HepG2 (cell line): Measurements from ENCODE around the gene DMXL1.

Experiments
- DNMT1 ChIP-seq: sonication (generic); formaldehyde crosslinking; IDR thresholded peaks from 2 replicates; pipeline ENCODE4 v1.5.1; 2020; ENCODE audit warnings: mild to moderate bottlenecking, missing genetic modification reagents
- HINFP ChIP-seq: sonication (generic); formaldehyde crosslinking; IDR thresholded peaks from 2 replicates; pipeline ENCODE4 v1.4.0; 2020; ENCODE audit warnings: low read depth, mild to moderate bottlenecking, missing genetic modification reagents
- MXI1 ChIP-seq: IDR thresholded peaks from 3 replicates; pipeline ENCODE4 v1.6.1; 2012; ENCODE audit warnings: low read depth, low read length, inconsistent platforms, borderline replicate concordance
- NR2C2 ChIP-seq: sonication (generic); formaldehyde crosslinking; IDR thresholded peaks from 2 replicates; pipeline ENCODE4 v1.4.0; 2020; ENCODE audit warnings: missing genetic modification reagents, mild to moderate bottlenecking, moderate library complexity, borderline replicate concordance
- POLR2AphosphoS5 ChIP-seq: IDR thresholded peaks from 2 replicates; pipeline ENCODE4 v1.6.1; 2012; ENCODE audit warnings: low read depth, low read length
- RAD51 ChIP-seq: fragments of 450-650 bp; IDR thresholded peaks from 2 replicates; pipeline ENCODE4 v1.6.1; 2016; ENCODE audit warnings: borderline replicate concordance
- RFX5 ChIP-seq: IDR thresholded peaks from 2 replicates; pipeline ENCODE4 v1.6.1; 2011; ENCODE audit warnings: low read depth, low read length, improper control_type of control experiment
- SSRP1 ChIP-seq: IDR thresholded peaks from 2 replicates; pipeline ENCODE4 v1.6.1; 2016; ENCODE audit warnings: control low read depth
- YY1 ChIP-seq: IDR thresholded peaks from 2 replicates; pipeline ENCODE4 v1.6.1; 2011; ENCODE audit warnings: low read length, low read depth, moderate library complexity, mild to moderate bottlenecking; ENCODE audit not compliant: insufficient read depth, insufficient replicate concordance
- ZFP36 ChIP-seq: fragments of 150-350 bp; IDR thresholded peaks from 2 replicates; pipeline ENCODE4 v1.6.1; 2018; ENCODE audit warnings: borderline replicate concordance, low read length, low read depth; ENCODE audit not compliant: partially characterized antibody
- ZMAT3 ChIP-seq: sonication (generic); formaldehyde crosslinking; conservative IDR thresholded peaks from 2 replicates; pipeline ENCODE4 v1.7.0; 2021; ENCODE audit warnings: missing genetic modification reagents

- TF ChIP-seq MXI1, result no peak
- TF ChIP-seq SSRP1, result no peak
- no peak for TF ChIP-seq ZFP36
- no peak for TF ChIP-seq ZMAT3 (CRISPR knock-in tag)
- TF ChIP-seq RFX5, result no peak
- no peak for TF ChIP-seq HINFP
- TF ChIP-seq YY1, result no peak
- TF ChIP-seq DNMT1 (CRISPR knock-in tag), result no peak
- no peak for TF ChIP-seq POLR2AphosphoS5
- TF ChIP-seq RAD51, result no peak
- no peak for TF ChIP-seq NR2C2
Measured at GRCh38 chr5:119212026-119212425, 141.1 kb downstream of the DMXL1 start.
